Smooth muscle cell (in vitro differentiated cells): Measurements from ENCODE around the gene GDPD5. TPM values are rescaled to one million over a fixed set of nuclear protein-coding genes. Genes with fewer than 3 reads are reported as not detected.

Experiments
- DNase-seq: peaks from one replicate; lab custom pipeline; 2025; ENCODE audit not compliant: unreplicated experiment; lab: John Stamatoyannopoulos, UW
- H2AFZ ChIP-seq: fragments of 200-600 bp; sonication (generic); 2 replicates; pipeline ENCODE4 v1.6.0; 2016; ENCODE audit warnings: antibody characterized with exemption, low read depth, mild to moderate bottlenecking
- H3F3A ChIP-seq: fragments of 200-600 bp; sonication (generic); 2 replicates; pipeline ENCODE4 v1.6.0; 2017; ENCODE audit warnings: antibody characterized with exemption, low read depth
- H3K27ac ChIP-seq: fragments of 200-600 bp; sonication (generic); 2 replicates; pipeline ENCODE4 v1.5.1; 2016; ENCODE audit warnings: low read depth, mild to moderate bottlenecking
- H3K27me3 ChIP-seq: fragments of 200-600 bp; sonication (generic); 2 replicates; pipeline ENCODE4 v1.6.1; 2016; ENCODE audit warnings: low read depth, mild to moderate bottlenecking
- H3K36me3 ChIP-seq: fragments of 200-600 bp; sonication (generic); 2 replicates; pipeline ENCODE4 v1.5.1; 2016; ENCODE audit warnings: low read depth
- H3K4me1 ChIP-seq: fragments of 200-600 bp; sonication (generic); 2 replicates; pipeline ENCODE4 v1.5.1; 2016; ENCODE audit warnings: low read depth
- H3K4me2 ChIP-seq: fragments of 200-600 bp; sonication (generic); 2 replicates; pipeline ENCODE4 v1.6.0; 2016; ENCODE audit warnings: mild to moderate bottlenecking
- H3K4me3 ChIP-seq: fragments of 200-600 bp; sonication (generic); 2 replicates; pipeline ENCODE4 v1.5.1; 2016; ENCODE audit warnings: mild to moderate bottlenecking
- H3K79me2 ChIP-seq: fragments of 200-600 bp; sonication (generic); 2 replicates; pipeline ENCODE4 v1.6.0; 2016; ENCODE audit warnings: low read depth, mild to moderate bottlenecking
- H3K9ac ChIP-seq: fragments of 200-600 bp; sonication (generic); 2 replicates; pipeline ENCODE4 v1.6.0; 2016; ENCODE audit warnings: low read depth
- H3K9me3 ChIP-seq: fragments of 200-600 bp; sonication (generic); replicated peaks from 2 replicates; pipeline ENCODE4 v1.5.1; 2016; ENCODE audit warnings: low read depth
- H4K20me1 ChIP-seq: fragments of 200-600 bp; sonication (generic); 2 replicates; pipeline ENCODE4 v1.6.0; 2016; ENCODE audit warnings: low read depth
- CTCF ChIP-seq: fragments of 200-600 bp; sonication (generic); IDR thresholded peaks from 2 replicates; pipeline ENCODE4 v1.5.1; 2017; ENCODE audit warnings: borderline replicate concordance, mild to moderate bottlenecking, antibody characterized with exemption; ENCODE audit not compliant: insufficient read depth, poor library complexity, severe bottlenecking
- WGBS: methylation state at CpG from one replicate; pipeline ENCODE4 v1.1.7; 2016; ENCODE audit warnings: low lambda C conversion rate; 5-methylcytosine and 5-hydroxymethylcytosine counted together
- polyA plus RNA-seq: library from polyadenylated mRNA; unstranded; fragments of >200 nt; fragmentation: Nextera tagmentation; extraction: Ambion mirVana; gene quantifications from 2 replicates; pipeline ENCODE4 v1.2.1, GENCODE V29; 2016
- total RNA-seq: library from RNA; depleted of rRNA; stranded (reverse); fragments of >200 nt; gene quantifications from 2 replicates; pipeline ENCODE4 v1.2.3, GENCODE V29; 2014

Gene GDPD5
- total and polyA plus RNA-seq, 2 experiments from 2014 or later: 2.3 to 5.8 TPM

GRCh38 chr11:75469785-75470405, 55.8 kb downstream of the GDPD5 start:
- Histone ChIP-seq H3F3A (no peaks in the 10 kb centered on the region), H3K36me3 (no peaks in the 10 kb centered on the region), H3K27ac (no peak overlapping the region), H3K27me3 (no peaks in the 10 kb centered on the region), H3K9me3 (no peaks in the 10 kb centered on the region), H3K4me3 (no peak overlapping the region), H4K20me1 (no peaks in the 10 kb centered on the region), H3K4me2 (no peak overlapping the region), H3K4me1 (peaks cover 23% of the 10 kb centered on the region), H3K79me2 (no peaks in the 10 kb centered on the region), H3K9ac (no peak overlapping the region), H2AFZ (no peak overlapping the region)
- no peak for DNase-seq
- 75% methylated on average over 6 of the region's 6 CpGs for WGBS
- TF ChIP-seq CTCF: no peak

DNA sequence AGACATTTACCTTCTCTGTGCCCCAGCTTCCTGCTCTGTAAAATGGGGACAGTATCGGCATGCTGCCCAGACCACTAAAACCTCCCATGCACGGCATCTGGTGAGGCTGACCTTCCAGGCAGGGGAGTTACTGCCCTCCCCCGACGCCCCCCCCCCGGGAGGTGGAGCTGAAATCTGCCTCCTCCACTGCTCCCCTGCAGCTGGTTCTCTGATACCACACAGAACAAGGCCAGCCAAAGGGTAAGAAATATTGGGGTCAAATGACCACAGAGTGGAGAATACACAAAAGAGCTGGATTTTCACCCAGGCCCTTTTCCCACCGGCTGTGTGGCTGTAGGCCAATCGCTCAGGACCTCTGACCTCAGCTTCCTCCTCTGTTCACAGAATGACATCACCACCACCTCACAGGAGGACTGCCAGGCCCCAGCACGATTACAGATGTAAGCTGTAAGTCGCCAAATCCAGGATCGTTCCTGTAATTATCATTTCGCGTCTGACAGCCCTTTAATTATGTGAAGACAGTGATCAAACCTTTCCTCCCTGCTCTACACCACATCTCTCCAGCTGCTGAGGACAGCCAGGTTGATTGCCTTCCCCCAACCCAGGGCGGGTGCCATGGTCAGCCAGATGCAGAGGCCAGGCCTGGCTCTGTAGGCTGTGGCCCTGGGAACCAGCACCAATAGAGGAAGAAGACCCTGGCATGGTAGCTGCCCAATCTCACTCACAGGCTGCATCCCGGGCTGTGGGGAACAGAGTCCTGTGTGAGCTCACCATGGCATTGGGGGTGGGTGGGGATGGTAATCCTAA, 57.0 kb downstream of the GDPD5 start:
- no peaks in the 10 kb centered on the region for H4K20me1 ChIP-seq
- no peak overlapping the region for H3K9ac ChIP-seq
- no peak for TF ChIP-seq CTCF
- DNase-seq: no peak
- WGBS: 45% methylated on average over 14 of the region's 14 CpGs
- no peak overlapping the region for H3K27ac ChIP-seq
- no peak overlapping the region for H2AFZ ChIP-seq
- H3K79me2 ChIP-seq: no peaks in the 10 kb centered on the region
- H3K9me3 ChIP-seq: no peaks in the 10 kb centered on the region
- no peaks in the 10 kb centered on the region for H3F3A ChIP-seq
- H3K36me3 ChIP-seq: no peaks in the 10 kb centered on the region
- no peak overlapping the region for H3K4me2 ChIP-seq
- H3K4me1 ChIP-seq: peaks cover 23% of the 10 kb centered on the region
- H3K27me3 ChIP-seq: no peaks in the 10 kb centered on the region
- no peak overlapping the region for H3K4me3 ChIP-seq

DNA sequence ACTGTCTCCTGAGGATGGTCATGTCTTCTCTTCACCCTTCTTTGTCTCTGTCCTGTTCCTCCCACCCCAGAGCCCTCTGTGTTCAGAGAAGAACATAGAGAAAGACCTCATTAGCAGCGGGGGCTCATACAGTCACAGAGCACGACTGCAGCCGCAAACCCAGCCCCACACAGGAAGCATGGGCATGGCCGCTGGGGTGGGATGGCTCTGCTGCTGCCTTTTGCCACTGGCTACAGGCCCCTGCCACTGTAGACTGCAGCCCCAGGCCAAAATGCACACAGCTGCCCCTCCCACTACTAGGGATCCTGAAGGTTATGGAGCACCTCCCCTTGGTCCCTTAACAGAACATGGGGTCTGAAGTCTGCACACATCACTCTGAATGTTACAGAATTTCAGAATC, 57.9 kb downstream of the GDPD5 start:
- H3F3A ChIP-seq: no peaks in the 10 kb centered on the region
- no peaks in the 10 kb centered on the region for H4K20me1 ChIP-seq
- WGBS: 80% methylated on average over 4 of the region's 4 CpGs
- no peaks in the 10 kb centered on the region for H3K36me3 ChIP-seq
- no peak overlapping the region for H2AFZ ChIP-seq
- H3K9ac ChIP-seq: no peak overlapping the region
- H3K4me3 ChIP-seq: no peak overlapping the region
- no peaks in the 10 kb centered on the region for H3K9me3 ChIP-seq
- H3K4me2 ChIP-seq: no peak overlapping the region
- peaks cover 23% of the 10 kb centered on the region for H3K4me1 ChIP-seq
- no peak for TF ChIP-seq CTCF
- H3K27ac ChIP-seq: no peak overlapping the region
- no peak for DNase-seq
- no peaks in the 10 kb centered on the region for H3K79me2 ChIP-seq
- H3K27me3 ChIP-seq: no peaks in the 10 kb centered on the region

DNA sequence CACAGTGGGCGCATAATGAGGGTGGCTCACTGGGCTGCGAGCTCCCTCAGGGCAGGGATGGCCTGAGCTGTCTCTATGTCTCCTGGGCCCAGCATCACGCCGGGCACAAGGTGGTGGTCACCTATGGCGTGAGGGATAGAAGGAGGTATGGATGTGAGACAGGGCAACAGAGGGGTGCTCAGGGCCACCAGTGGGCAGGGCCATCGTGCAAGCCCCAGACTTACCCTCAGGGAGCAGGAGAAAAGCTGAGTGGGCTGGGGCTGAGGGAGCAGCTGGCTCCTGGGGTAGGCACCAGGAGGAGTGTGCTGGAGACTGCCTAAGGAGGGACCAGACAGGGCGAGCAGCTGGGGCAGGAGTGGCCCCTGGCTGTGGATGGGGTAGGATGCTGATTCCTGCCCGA, 58.4 kb downstream of the GDPD5 start:
- no peaks in the 10 kb centered on the region for H4K20me1 ChIP-seq
- no peaks in the 10 kb centered on the region for H3F3A ChIP-seq
- H3K36me3 ChIP-seq: no peaks in the 10 kb centered on the region
- H3K4me1 ChIP-seq: peaks cover 26% of the 10 kb centered on the region
- H3K9me3 ChIP-seq: no peaks in the 10 kb centered on the region
- no peak overlapping the region for H2AFZ ChIP-seq
- DNase-seq: no peak
- H3K27me3 ChIP-seq: no peaks in the 10 kb centered on the region
- no peaks in the 10 kb centered on the region for H3K79me2 ChIP-seq
- WGBS: 97% methylated on average over 8 of the region's 8 CpGs
- H3K4me2 ChIP-seq: no peak overlapping the region
- no peak overlapping the region for H3K4me3 ChIP-seq
- no peak overlapping the region for H3K9ac ChIP-seq
- H3K27ac ChIP-seq: no peak overlapping the region
- TF ChIP-seq CTCF: no peak
